Measurements from ENCODE around the gene TFR2.

The TFR2 gene

GRCh38 chr7:100681491-100682227 is 40.3 kb upstream of the TFR2 start:
- Mint-ChIP-seq H3K4me3 (no peak overlapping the region), H3K36me3 (ENCODE audit: low read depth) (peaks cover 10% of the 10 kb centered on the region), H3K4me1 (peaks cover 17% of the 10 kb centered on the region), H3K27me3 (no peaks in the 10 kb centered on the region), H3K27ac (no peak overlapping the region), H3K9me3 (no peaks in the 10 kb centered on the region)
- no peak for ATAC-seq
- DNase-seq = no peak

- no peak overlapping the region for H3K27ac Mint-ChIP-seq
- H3K4me3 Mint-ChIP-seq = no peak overlapping the region
- DNase-seq = no peak
- ATAC-seq = no peak
- peaks cover 21% of the 10 kb centered on the region for H3K4me1 Mint-ChIP-seq
- H3K9me3 Mint-ChIP-seq = no peaks in the 10 kb centered on the region
- H3K36me3 Mint-ChIP-seq (ENCODE audit: low read depth) = peaks cover 13% of the 10 kb centered on the region
- H3K27me3 Mint-ChIP-seq = no peaks in the 10 kb centered on the region
Measured at GRCh38 chr7:100680576-100681271, 39.4 kb upstream of the TFR2 start.

GRCh38 chr7:100679927-100680575 is 38.7 kb upstream of the TFR2 start:
- no peaks in the 10 kb centered on the region for H3K27me3 Mint-ChIP-seq
- no peak overlapping the region for H3K4me3 Mint-ChIP-seq
- DNase-seq = no peak
- peaks cover 10% of the 10 kb centered on the region for H3K36me3 Mint-ChIP-seq (ENCODE audit: low read depth)
- no peaks in the 10 kb centered on the region for H3K9me3 Mint-ChIP-seq
- H3K27ac Mint-ChIP-seq = peak overlapping the region; percentile 29
- peaks cover 21% of the 10 kb centered on the region for H3K4me1 Mint-ChIP-seq
- no peak for ATAC-seq

- DNase-seq = no peak
- ATAC-seq = no peak
- H3K27ac Mint-ChIP-seq = peak overlapping the region; percentile 75
- H3K27me3 Mint-ChIP-seq = no peaks in the 10 kb centered on the region
- H3K9me3 Mint-ChIP-seq = no peaks in the 10 kb centered on the region
- peaks cover 10% of the 10 kb centered on the region for H3K36me3 Mint-ChIP-seq (ENCODE audit: low read depth)
- peaks cover 21% of the 10 kb centered on the region for H3K4me1 Mint-ChIP-seq
- H3K4me3 Mint-ChIP-seq = no peak overlapping the region
Measured at GRCh38 chr7:100679129-100679926, 38.0 kb upstream of the TFR2 start.

- H3K27ac Mint-ChIP-seq = no peak overlapping the region
Measured at GRCh38 chr7:100678291-100678984, 37.1 kb upstream of the TFR2 start.

GRCh38 chr7:100677308-100678267 is 36.2 kb upstream of the TFR2 start:
- Mint-ChIP-seq H3K36me3 (ENCODE audit: low read depth) (peaks cover 10% of the 10 kb centered on the region), H3K27me3 (no peaks in the 10 kb centered on the region), H3K4me1 (peaks cover 29% of the 10 kb centered on the region), H3K9me3 (no peaks in the 10 kb centered on the region), H3K27ac (no peak overlapping the region), H3K4me3 (peak overlapping the region; percentile 8)
- DNase-seq (no peak), ATAC-seq (no peak)

More at GRCh38 chr7:100678291-100678984, 37.1 kb upstream of the TFR2 start:
- Mint-ChIP-seq H3K4me1 (peaks cover 21% of the 10 kb centered on the region), H3K9me3 (no peaks in the 10 kb centered on the region), H3K36me3 (ENCODE audit: low read depth) (peaks cover 10% of the 10 kb centered on the region), H3K27me3 (no peaks in the 10 kb centered on the region), H3K4me3 (no peak overlapping the region)
- DNase-seq (no peak), ATAC-seq (no peak)

GRCh38 chr7:100676501-100677306 is 35.4 kb upstream of the TFR2 start:
- DNase-seq (no peak), ATAC-seq (no peak)
- peak overlapping the region; percentile 72 for H3K27ac Mint-ChIP-seq
- peaks cover 10% of the 10 kb centered on the region for H3K36me3 Mint-ChIP-seq (ENCODE audit: low read depth)
- peak overlapping the region; percentile 83 for H3K4me3 Mint-ChIP-seq
- H3K9me3 Mint-ChIP-seq = no peaks in the 10 kb centered on the region
- H3K4me1 Mint-ChIP-seq = peaks cover 26% of the 10 kb centered on the region
- no peaks in the 10 kb centered on the region for H3K27me3 Mint-ChIP-seq

GRCh38 chr7:100675581-100676350 is 34.4 kb upstream of the TFR2 start:
- ATAC-seq = peak; percentile 55
- H3K36me3 Mint-ChIP-seq (ENCODE audit: low read depth) = peaks cover 10% of the 10 kb centered on the region
- H3K27ac Mint-ChIP-seq = peak overlapping the region; percentile 72
- H3K4me3 Mint-ChIP-seq = peak overlapping the region; percentile 83
- DNase-seq = peak; percentile 83
- H3K9me3 Mint-ChIP-seq = no peaks in the 10 kb centered on the region
- H3K4me1 Mint-ChIP-seq = peaks cover 26% of the 10 kb centered on the region
- H3K27me3 Mint-ChIP-seq = no peaks in the 10 kb centered on the region

GRCh38 chr7:100675105-100675451 is 33.7 kb upstream of the TFR2 start:
- Mint-ChIP-seq H3K4me3 (peak overlapping the region; percentile 88), H3K9me3 (no peaks in the 10 kb centered on the region), H3K36me3 (ENCODE audit: low read depth) (peaks cover 10% of the 10 kb centered on the region), H3K27ac (no peak overlapping the region), H3K4me1 (peaks cover 23% of the 10 kb centered on the region), H3K27me3 (no peaks in the 10 kb centered on the region)
- DNase-seq (no peak), ATAC-seq (no peak)

- Mint-ChIP-seq H3K4me3 (peak overlapping the region; percentile 88), H3K36me3 (ENCODE audit: low read depth) (peaks cover 10% of the 10 kb centered on the region), H3K27me3 (no peaks in the 10 kb centered on the region), H3K9me3 (no peaks in the 10 kb centered on the region), H3K27ac (peak overlapping the region; percentile 94), H3K4me1 (peaks cover 21% of the 10 kb centered on the region)
- DNase-seq = peak; percentile 43
- no peak for ATAC-seq
Measured at GRCh38 chr7:100674411-100675104, 33.2 kb upstream of the TFR2 start.

- Mint-ChIP-seq H3K27me3 (no peaks in the 10 kb centered on the region), H3K4me1 (peaks cover 21% of the 10 kb centered on the region), H3K27ac (peak overlapping the region; percentile 94), H3K36me3 (ENCODE audit: low read depth) (peaks cover 10% of the 10 kb centered on the region), H3K4me3 (peak overlapping the region; percentile 88), H3K9me3 (no peaks in the 10 kb centered on the region)
- DNase-seq = peak; percentile 53
- ATAC-seq = no peak
Measured at GRCh38 chr7:100673942-100674410, 32.6 kb upstream of the TFR2 start.
